ENCODE measurements around the gene NUDT7. TPM values are rescaled to one million over a fixed set of nuclear protein-coding genes. Genes with fewer than 3 reads are reported as not detected.

The NUDT7 gene
- total RNA-seq, 1 experiment from 2014 or later = 5.4 TPM

DNA sequence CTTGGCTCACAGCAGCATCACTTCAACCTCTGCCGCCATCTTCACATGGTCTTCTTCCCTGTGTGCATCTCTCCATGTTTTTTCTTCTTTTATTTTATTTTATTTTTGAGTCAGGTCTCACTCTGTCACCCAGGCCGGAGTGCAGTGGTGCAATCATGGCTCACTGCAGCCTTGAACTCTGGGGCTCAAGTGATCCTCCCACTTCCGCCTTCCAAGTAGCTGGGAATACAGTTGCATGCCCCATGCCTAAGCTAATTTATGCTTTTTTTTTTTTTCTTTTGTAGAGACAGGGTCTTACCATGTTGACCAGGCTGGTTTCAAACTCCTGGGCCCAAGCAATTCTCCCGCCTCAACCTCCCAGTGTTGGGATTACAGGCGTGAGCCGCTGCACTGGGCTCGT is 1.9 kb downstream of the NUDT7 start:
- DNase-seq (ENCODE audit: low spot score) = no peak

DNA sequence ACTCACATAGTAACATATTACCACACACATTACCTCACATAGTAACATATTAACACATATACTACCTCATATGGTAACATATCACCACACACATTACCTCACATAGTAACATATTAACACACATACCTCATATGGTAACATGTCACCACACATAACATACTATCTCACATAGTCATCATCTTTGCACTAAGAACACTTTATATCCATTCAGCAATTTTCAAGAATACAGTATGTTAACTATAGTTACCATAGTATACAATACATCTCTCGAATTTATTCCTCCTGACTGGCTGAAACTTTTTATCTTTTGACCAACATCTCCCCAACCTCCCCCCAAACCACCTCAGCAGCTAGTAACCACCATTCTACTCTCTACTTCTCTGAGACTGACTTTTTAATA is 7.6 kb downstream of the NUDT7 start:
- no peak for DNase-seq (ENCODE audit: low spot score)

GRCh38 chr16:77732241-77732946 is 10.1 kb downstream of the NUDT7 start:
- no peak for DNase-seq (ENCODE audit: low spot score)

- DNase-seq (ENCODE audit: low spot score) = no peak
Observed at GRCh38 chr16:77736879-77737278, 14.6 kb downstream of the NUDT7 start.

GRCh38 chr16:77738706-77739558 is 16.6 kb downstream of the NUDT7 start:
- DNase-seq (ENCODE audit: low spot score) = no peak

DNA sequence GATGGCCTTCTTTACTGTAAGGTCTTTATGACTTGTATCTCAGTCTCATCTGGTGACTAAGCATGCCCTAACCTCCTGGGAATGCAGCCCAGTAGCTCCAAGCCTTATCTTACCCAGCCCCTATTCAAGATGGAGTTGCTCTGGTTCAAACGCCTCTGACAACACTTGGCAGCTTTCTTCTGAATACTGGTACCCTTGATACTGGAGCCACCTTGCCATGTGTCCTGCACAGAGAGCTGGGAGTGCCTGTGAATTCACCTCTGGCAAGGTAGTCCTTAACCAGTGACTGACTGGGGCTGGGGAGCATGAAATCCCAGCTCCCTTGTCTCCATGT is 17.2 kb downstream of the NUDT7 start:
- DNase-seq (ENCODE audit: low spot score) = peak; percentile 26

DNA sequence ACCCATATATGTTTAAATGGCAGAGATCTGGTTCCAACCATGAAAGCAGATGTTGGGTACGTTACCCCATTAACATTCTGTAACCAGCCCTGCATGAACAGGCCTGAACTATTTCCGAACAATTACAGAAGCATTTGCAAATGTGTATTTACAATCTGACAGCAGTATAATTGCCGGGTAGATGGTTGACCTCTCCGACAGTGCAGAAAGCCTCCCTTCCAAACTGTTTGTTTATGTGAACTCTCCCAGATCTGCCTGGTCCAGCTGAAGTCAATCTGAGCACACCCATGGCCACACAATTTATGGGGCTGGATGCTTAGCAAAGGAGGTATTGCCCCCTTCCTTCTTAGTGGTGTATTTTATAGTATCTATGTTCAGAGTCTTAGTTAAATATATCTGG is 21.8 kb downstream of the NUDT7 start:
- no peak for DNase-seq (ENCODE audit: low spot score)

- no peak for DNase-seq (ENCODE audit: low spot score)
Observed at GRCh38 chr16:77745972-77746371, 23.7 kb downstream of the NUDT7 start.

DNA sequence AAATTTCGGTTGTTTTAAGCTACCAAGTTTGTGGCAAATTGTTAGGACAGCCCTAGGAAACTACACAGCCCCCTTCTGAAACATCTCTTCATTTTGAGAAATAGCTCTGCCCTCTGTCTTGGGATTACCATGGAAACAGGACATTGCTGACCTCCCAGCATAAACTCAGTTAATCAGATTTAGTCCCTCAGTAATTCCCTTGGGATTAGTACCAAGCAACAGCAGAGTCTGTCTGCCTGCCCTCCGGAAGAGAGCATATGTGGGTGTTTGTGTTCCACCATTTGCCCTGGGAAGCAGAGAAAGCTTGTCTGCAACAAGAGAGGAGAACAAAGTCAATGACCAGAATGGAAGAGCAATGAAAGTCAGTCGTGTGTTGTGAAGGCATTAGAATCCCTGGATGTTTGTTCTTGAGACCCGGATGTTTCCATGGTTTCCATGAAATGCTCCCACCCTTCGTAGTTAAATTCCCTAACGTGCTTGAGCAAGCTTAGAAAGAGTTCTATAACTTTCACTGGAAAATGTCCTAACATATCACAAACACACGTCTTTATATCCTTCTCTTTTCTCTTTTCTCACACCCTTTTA is 26.2 kb downstream of the NUDT7 start:
- DNase-seq (ENCODE audit: low spot score) = no peak

DNA sequence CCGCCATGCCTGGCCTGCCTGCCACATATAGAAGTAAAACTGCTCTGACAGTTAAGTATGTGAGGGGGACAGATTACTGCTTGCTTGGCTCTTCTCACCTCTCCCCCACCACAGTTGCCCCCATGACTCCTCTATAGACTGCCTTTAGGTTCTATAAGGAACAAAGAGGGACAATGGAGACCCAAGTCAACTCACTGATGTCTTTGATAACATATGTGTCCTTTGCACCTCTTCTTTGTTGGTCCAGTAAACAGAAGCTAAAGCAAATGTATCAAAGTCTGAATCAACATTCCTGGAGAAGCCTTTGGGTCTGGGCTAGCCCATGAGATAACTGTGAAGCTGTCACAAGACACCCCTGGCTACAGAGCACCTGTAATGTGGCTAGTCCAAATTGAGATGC is 27.1 kb downstream of the NUDT7 start:
- DNase-seq (ENCODE audit: low spot score) = no peak

DNA sequence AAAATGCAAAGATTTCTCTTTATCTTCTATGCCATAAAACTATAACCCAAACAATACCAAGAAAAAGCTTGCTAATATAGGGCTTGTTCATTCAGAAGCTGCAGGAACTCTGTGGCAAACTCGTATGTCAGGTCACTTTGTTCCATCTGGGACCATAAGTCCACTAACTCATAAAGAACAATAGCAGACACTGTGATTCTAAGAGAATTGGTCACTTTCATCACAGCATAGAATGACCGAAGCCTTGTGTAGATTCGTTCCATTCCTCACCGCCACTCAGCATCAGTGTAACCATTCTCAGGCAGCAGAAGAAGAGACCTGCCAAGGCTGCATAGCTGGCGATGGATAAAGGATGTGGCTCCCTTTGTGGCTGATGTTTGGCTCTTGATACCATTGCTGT is 35.7 kb downstream of the NUDT7 start:
- no peak for DNase-seq (ENCODE audit: low spot score)

DNA sequence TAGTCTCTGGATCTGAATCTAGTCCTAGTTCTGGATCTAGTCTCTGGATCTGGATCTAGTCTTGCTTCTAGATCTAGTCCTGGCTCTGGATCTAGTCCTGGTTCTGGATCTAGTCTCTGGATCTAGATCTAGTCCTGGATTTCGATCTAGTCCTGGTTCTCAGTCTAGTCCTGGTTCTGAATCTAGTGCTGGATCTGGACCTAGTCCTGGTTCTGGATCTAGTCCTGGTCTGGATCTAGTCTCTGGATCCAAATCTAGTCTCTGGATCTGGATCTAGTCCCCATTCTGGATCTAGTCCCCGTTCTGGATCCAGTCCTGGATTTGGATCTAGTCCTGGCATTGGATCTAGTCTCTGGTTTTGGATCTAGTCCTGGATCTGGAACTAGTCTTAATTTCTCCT is 36.2 kb downstream of the NUDT7 start:
- no peak for DNase-seq (ENCODE audit: low spot score)

DNA sequence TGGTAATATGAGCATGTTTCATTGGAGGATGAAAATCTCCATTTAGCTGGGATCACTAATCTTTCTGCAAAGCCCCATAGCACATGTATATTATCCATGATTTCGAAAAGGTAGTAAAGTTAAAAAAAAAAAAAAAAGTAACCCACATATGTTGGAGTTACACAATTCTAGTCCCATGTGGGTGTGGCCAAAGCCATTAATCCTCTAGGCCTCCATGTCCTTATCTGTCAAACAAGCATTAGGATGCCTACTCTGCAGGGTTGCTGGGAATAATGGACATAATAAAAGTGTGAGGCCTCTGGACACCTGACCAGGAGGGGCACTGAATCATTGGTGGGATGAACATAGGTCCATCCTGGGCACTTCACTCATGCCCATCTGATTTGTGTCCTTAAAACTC is 36.9 kb downstream of the NUDT7 start:
- no peak for DNase-seq (ENCODE audit: low spot score)

DNA sequence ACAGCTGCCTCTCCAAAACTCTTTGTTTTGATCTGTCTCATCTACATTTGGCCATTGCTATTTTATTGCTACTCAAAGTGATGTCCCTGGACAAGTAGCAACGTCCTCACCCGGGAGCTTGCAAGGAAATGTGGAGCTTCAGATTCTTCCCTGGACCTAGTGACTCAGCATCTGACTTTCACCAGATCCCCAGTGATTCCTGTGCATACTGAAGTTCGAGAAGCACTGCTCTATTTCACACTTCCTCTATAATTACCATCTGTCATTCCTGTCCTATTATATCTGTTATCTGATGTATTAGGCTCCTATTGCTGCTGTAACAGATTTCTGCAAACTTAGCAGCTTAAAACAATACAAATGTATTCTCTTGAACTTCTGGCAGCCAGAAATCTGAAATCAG is 37.5 kb downstream of the NUDT7 start:
- no peak for DNase-seq (ENCODE audit: low spot score)

- DNase-seq (ENCODE audit: low spot score) = no peak
Observed at GRCh38 chr16:77760800-77761199, 38.5 kb downstream of the NUDT7 start.

- no peak for DNase-seq (ENCODE audit: low spot score)
Observed at GRCh38 chr16:77761204-77761603, 38.9 kb downstream of the NUDT7 start.

DNA sequence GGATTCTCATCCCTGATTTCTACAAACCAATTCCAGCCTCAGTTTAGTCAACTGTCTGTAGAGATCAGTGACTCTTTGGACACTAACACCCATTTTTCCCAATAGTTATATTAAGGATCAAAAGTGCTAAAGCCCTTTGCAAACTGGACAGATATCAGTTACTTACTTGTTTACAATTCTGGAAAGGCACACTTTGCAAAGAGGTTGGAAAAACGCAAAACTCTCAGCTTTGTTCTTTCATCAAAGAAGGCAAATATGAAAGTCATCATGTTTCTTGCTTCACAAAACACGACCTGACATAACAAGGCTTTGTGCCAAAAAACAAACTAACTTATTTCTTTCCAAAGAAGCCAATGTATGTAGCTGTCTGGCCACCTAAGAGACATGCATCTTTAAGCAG is 39.9 kb downstream of the NUDT7 start:
- no peak for DNase-seq (ENCODE audit: low spot score)

DNA sequence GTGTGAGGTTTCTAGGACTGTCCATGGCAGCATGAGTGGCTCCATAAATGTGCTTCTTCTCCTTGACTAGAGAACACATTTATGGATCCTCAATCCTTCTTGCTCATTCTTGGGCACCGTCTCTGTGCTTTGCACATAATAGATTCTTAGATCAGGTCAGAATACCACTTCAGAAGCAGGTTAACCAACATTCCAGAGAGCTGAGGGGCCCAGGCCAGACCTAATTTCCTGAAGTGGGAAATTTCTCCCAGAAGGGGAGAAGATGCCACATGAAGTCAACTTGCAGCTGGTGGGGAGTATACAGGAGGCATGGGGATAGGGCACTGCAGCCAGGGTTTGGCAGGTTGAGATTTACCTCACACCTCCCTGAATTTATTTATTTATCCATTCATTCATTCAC is 41.7 kb downstream of the NUDT7 start:
- DNase-seq (ENCODE audit: low spot score) = no peak

GRCh38 chr16:77767211-77767610 is 44.9 kb downstream of the NUDT7 start:
- DNase-seq (ENCODE audit: low spot score) = no peak

GRCh38 chr16:77767826-77768225 is 45.5 kb downstream of the NUDT7 start:
- no peak for DNase-seq (ENCODE audit: low spot score)

DNA sequence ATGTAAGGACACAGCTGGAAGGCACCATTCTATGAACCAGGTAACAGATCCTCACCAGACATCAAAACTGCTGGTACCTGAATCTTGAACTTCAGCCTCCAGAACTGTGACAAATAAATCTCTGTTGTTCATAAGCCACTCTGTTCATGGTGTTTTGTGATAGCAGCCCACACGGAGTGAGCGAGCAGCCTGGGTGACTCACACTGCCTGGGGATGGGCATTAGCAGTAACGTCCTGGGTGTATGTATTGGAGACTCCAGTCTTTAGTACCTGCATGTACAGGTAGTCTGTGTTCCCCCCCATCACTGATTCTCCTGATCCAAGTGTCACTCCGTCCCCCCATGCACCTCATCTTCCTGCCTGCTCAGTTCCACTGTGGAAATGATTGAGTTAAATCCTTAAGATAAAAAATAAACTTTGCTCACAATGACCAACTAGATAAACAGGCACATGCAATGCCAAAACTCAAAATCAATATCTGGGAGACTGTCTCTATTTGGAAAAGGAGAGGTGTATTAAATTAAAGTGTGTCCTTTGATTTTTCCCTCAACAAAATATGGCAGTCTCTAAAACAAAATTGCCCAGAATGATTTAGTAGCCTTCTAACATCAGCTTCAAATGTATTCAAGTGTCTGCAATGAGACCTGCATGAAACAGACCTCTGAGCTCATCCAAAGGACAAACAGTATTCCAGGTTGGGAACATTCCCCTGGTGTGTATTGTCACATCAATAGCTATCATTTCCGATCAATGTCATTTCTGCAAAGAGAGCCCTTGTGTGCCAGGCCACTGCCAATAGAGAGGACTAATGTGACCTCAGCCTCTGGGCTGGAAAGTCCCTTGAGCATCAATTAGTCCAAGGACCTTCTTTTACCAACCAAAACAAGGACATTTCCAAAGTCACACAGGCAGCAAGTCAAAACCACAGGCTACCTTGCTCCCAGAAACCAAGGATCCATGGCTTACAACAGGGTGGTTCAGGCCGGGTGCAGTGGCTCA is 53.9 kb downstream of the NUDT7 start:
- DNase-seq (ENCODE audit: low spot score) = peak; percentile 43

DNA sequence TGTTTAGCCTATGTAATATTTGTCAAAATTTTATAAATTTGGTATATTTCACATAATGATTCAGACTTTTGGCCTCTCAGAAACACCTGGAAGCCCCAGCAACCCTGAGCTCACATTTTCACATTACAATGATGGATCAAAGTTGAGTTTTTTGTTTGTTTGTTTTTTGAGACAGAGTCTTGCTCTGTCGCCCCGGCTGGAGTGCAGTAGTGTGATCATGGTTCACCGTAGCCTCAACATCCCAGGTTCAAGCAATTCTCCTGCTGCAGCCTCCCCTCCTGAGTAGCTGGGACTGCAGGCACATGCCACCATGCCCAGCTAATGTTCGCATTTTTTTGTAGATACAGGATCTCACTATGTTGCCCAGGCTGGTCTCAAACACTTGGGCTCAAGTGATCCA is 55.4 kb downstream of the NUDT7 start:
- no peak for DNase-seq (ENCODE audit: low spot score)

All from A172 (cell line).